OCI-LY3 (cell line): ENCODE measurements around the gene RPP25L.

Experiments
- EZH2phosphoT487 ChIP-seq: fragments of 200-600 bp; shearing (Covaris generic); IDR thresholded peaks from 2 replicates; pipeline ENCODE4 v1.6.1; 2018; ENCODE audit warnings: antibody characterized with exemption, mixed run types, low read depth
- TF ChIP-seq, protein P1 (sequence below): fragments of 200-600, 300-600 bp; sonication (generic); IDR thresholded peaks from 2 replicates; pipeline ENCODE4 v1.5.1; 2014; ENCODE audit warnings: antibody characterized with exemption, low read length, low read depth

DNA sequence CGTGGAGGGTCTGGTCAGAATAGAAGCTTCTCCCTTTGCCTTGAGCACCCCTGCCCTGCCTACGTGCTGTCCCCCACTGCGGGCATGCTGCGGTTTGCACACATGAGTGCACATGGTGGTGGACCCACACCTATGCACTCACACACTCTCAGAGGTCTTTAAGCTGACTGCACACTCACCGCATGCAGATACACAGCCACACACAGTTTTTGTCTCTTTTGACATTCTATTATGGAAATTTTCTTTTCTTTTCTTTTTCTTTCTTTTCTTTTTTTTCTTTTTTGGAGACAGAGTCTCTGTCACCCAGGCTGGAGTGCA, 17.6 kb upstream of the RPP25L start:
- TF ChIP-seq, protein P1, sequence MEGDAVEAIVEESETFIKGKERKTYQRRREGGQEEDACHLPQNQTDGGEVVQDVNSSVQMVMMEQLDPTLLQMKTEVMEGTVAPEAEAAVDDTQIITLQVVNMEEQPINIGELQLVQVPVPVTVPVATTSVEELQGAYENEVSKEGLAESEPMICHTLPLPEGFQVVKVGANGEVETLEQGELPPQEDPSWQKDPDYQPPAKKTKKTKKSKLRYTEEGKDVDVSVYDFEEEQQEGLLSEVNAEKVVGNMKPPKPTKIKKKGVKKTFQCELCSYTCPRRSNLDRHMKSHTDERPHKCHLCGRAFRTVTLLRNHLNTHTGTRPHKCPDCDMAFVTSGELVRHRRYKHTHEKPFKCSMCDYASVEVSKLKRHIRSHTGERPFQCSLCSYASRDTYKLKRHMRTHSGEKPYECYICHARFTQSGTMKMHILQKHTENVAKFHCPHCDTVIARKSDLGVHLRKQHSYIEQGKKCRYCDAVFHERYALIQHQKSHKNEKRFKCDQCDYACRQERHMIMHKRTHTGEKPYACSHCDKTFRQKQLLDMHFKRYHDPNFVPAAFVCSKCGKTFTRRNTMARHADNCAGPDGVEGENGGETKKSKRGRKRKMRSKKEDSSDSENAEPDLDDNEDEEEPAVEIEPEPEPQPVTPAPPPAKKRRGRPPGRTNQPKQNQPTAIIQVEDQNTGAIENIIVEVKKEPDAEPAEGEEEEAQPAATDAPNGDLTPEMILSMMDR, result no peak
- TF ChIP-seq EZH2phosphoT487, result no peak
